HG02870 (cell line): Measurements from ENCODE around the gene NRROS.

Source experiments
- ATAC-seq: cut with Tn5 transposase; IDR thresholded peaks from one replicate; pipeline ENCODE4 v1.9.1; 2021; ENCODE audit warnings: mild to moderate bottlenecking, moderate library complexity; ENCODE audit not compliant: unreplicated experiment

The NRROS gene

GRCh38 chr3:196645897-196646665, 6.6 kb downstream of the NRROS start:
- no peak for ATAC-seq

GRCh38 chr3:196646666-196647216, 7.2 kb downstream of the NRROS start:
- ATAC-seq: no peak

GRCh38 chr3:196650740-196651311, 11.3 kb downstream of the NRROS start:
- no peak for ATAC-seq

GRCh38 chr3:196651819-196652218, 12.3 kb downstream of the NRROS start:
- no peak for ATAC-seq

- no peak for ATAC-seq
Measured at GRCh38 chr3:196652961-196653795, 13.7 kb downstream of the NRROS start.

- no peak for ATAC-seq
Measured at GRCh38 chr3:196654006-196654734, 14.7 kb downstream of the NRROS start.

GRCh38 chr3:196654735-196655090, 15.2 kb downstream of the NRROS start:
- no peak for ATAC-seq

- ATAC-seq: no peak
Measured at GRCh38 chr3:196655496-196655895, 16.0 kb downstream of the NRROS start.

GRCh38 chr3:196656213-196656612, 16.7 kb downstream of the NRROS start:
- ATAC-seq: no peak

- ATAC-seq: no peak
Measured at GRCh38 chr3:196659901-196660351, 20.4 kb downstream of the NRROS start.

- ATAC-seq: no peak
Measured at GRCh38 chr3:196660381-196661166, 21.1 kb downstream of the NRROS start.

GRCh38 chr3:196661400-196661799, 21.9 kb downstream of the NRROS start:
- no peak for ATAC-seq

- no peak for ATAC-seq
Measured at GRCh38 chr3:196662033-196662432, 22.5 kb downstream of the NRROS start.

- ATAC-seq: no peak
Measured at GRCh38 chr3:196662711-196663571, 23.4 kb downstream of the NRROS start.

- ATAC-seq: no peak
Measured at GRCh38 chr3:196666001-196666867, 26.7 kb downstream of the NRROS start.

- no peak for ATAC-seq
Measured at GRCh38 chr3:196667056-196667825, 27.7 kb downstream of the NRROS start.

GRCh38 chr3:196670339-196670738, 30.8 kb downstream of the NRROS start:
- ATAC-seq: no peak
